Natural killer cell treated with Interleukin-12 subunit alpha and Interleukin-12 subunit beta and Interleukin-15 and Interleukin-18, amount 100 ng/mL, for 72 hours (primary cell): ENCODE results near the gene MT1E. TPM values are rescaled to one million over a fixed set of nuclear protein-coding genes. Genes with fewer than 3 reads are reported as not detected.
"Not testable (repeated sequence)": the region's sequence is repeated elsewhere in the genome, so short reads cannot be mapped to it uniquely, and the experiment has no call there.

Experiments
- ATAC-seq, 2 donors: fragments of 150-1000 bp; cut with Tn5 transposase in 1 of 2; sonication (Bioruptor Pico), chemical (Tn5 transposase) in 1 of 2; 2 replicates each; pipeline ENCODE4 v1.10.0; 2021
- DNase-seq: peaks from one replicate; pipeline ENCODE4 v3.0.0; 2022; ENCODE audit warnings: low spot score
- H3K27ac Mint-ChIP-seq, 2 donors: 1 replicate in 1 of 2; 2 replicates in 1 of 2; pipeline ENCODE4 v1.8.0; 2022; ENCODE audit warnings: mixed read lengths in 2 of 2, mild to moderate bottlenecking in 1 of 2, moderate library complexity in 1 of 2
- H3K27me3 Mint-ChIP-seq, 2 donors: 1 replicate in 1 of 2; 2 replicates in 1 of 2; pipeline ENCODE4 v1.8.0; 2022; ENCODE audit warnings: mixed read lengths in 2 of 2
- H3K36me3 Mint-ChIP-seq: one replicate; pipeline ENCODE4 v1.8.0; 2022; ENCODE audit warnings: mixed read lengths
- H3K4me1 Mint-ChIP-seq, 2 donors: 1 replicate in 1 of 2; 2 replicates in 1 of 2; pipeline ENCODE4 v1.8.0; 2022; ENCODE audit warnings: low read depth in 2 of 2, mixed read lengths in 2 of 2, mild to moderate bottlenecking in 1 of 2
- H3K4me3 Mint-ChIP-seq: one replicate; pipeline ENCODE4 v1.8.0; 2022; ENCODE audit warnings: mixed read lengths
- H3K9me3 Mint-ChIP-seq: 2 replicates; pipeline ENCODE4 v1.8.0; 2022; ENCODE audit warnings: mixed read lengths
- total RNA-seq, 2 donors: library from RNA; stranded (reverse); gene quantifications; one replicate each; pipeline ENCODE4 v1.2.3, GENCODE V29; 2022

MT1E gene
- total RNA-seq, 2 donors from 2014 or later = 58.5 to 148 TPM

- ATAC-seq (no peak), DNase-seq (no peak)
- no peak within 1 kb of the TSS for H3K4me3 Mint-ChIP-seq
- peaks cover 8 to 15% of the 10 kb centered on the region in 2 donors for H3K27me3 Mint-ChIP-seq
- no peaks in the 10 kb centered on the region for H3K4me1 Mint-ChIP-seq
- H3K27ac Mint-ChIP-seq = no peak within 1 kb of the TSS
- no peaks in the 10 kb centered on the region for H3K9me3 Mint-ChIP-seq
- no peaks in the 10 kb centered on the region for H3K36me3 Mint-ChIP-seq
Measured at GRCh38 chr16:56651586-56651985, 26.0 kb downstream of the MT1E start, which contains the start of gene MT1B. Gene MT1B (plus strand): TSS chr16:56651886. CDS start chr16:56651954, 68 bp downstream.

- ATAC-seq (no peak), DNase-seq (no peak)
- Mint-ChIP-seq H3K4me3 (no peak overlapping the region), H3K9me3 (no peaks in the 10 kb centered on the region), H3K4me1 (peaks cover 0 to 3% of the 10 kb centered on the region in 2 donors), H3K36me3 (no peaks in the 10 kb centered on the region), H3K27me3 (peaks cover under 1 to 9% of the 10 kb centered on the region in 2 donors), H3K27ac (no peak overlapping the region)
Measured at GRCh38 chr16:56652600-56652999, 27.0 kb downstream of the MT1E start.

GRCh38 chr16:56653218-56653617, 27.6 kb downstream of the MT1E start:
- Mint-ChIP-seq H3K36me3 (no peaks in the 10 kb centered on the region), H3K4me3 (no peak overlapping the region), H3K27me3 (peaks cover 0 to 9% of the 10 kb centered on the region in 2 donors), H3K27ac (no peak overlapping the region), H3K4me1 (peaks cover 5 to 8% of the 10 kb centered on the region in 2 donors), H3K9me3 (no peaks in the 10 kb centered on the region)
- DNase-seq (no peak), ATAC-seq (no peak)

- Mint-ChIP-seq H3K9me3 (no peaks in the 10 kb centered on the region), H3K4me3 (peak within 1 kb of the TSS; percentile 95), H3K36me3 (no peaks in the 10 kb centered on the region), H3K27ac (peak within 1 kb of the TSS; percentile 74 to 92), H3K4me1 (peaks cover 5 to 18% of the 10 kb centered on the region in 2 donors), H3K27me3 (peaks cover 15 to 16% of the 10 kb centered on the region in 2 donors)
- DNase-seq = peak; percentile 67
- ATAC-seq = peak; percentile 88 to 94
Measured at GRCh38 chr16:56657555-56658326, 32.2 kb downstream of the MT1E start, which contains the start of gene MT1F. Gene MT1F (plus strand): TSS chr16:56657959. CDS start chr16:56658059, 100 bp downstream.

GRCh38 chr16:56658327-56658875, 32.8 kb downstream of the MT1E start:
- Mint-ChIP-seq H3K9me3 (no peaks in the 10 kb centered on the region), H3K4me1 (peaks cover 8 to 21% of the 10 kb centered on the region in 2 donors), H3K27me3 (peaks cover 14 to 21% of the 10 kb centered on the region in 2 donors), H3K36me3 (no peaks in the 10 kb centered on the region), H3K27ac (peak overlapping the region; percentile 74 to 92), H3K4me3 (peak overlapping the region; percentile 95)
- ATAC-seq (no peak), DNase-seq (no peak)

- H3K4me1 Mint-ChIP-seq = peaks cover 11 to 20% of the 10 kb centered on the region in 2 donors
- ATAC-seq = peak in 1 of 2 donors; percentile 41
Measured at GRCh38 chr16:56662357-56663354, 37.1 kb downstream of the MT1E start.

GRCh38 chr16:56664506-56664905, 38.9 kb downstream of the MT1E start:
- H3K36me3 Mint-ChIP-seq = no peaks in the 10 kb centered on the region
- no peak overlapping the region for H3K4me3 Mint-ChIP-seq
- H3K9me3 Mint-ChIP-seq = no peaks in the 10 kb centered on the region
- peaks cover 39 to 59% of the 10 kb centered on the region in 2 donors for H3K27me3 Mint-ChIP-seq
- no peak for DNase-seq
- no peak for ATAC-seq
- H3K27ac Mint-ChIP-seq = no peak overlapping the region
- peaks cover 12 to 23% of the 10 kb centered on the region in 2 donors for H3K4me1 Mint-ChIP-seq

More at GRCh38 chr16:56662357-56663354, 37.1 kb downstream of the MT1E start:
- H3K36me3 Mint-ChIP-seq = no peaks in the 10 kb centered on the region
- peaks cover 27 to 42% of the 10 kb centered on the region in 2 donors for H3K27me3 Mint-ChIP-seq
- no peaks in the 10 kb centered on the region for H3K9me3 Mint-ChIP-seq
- H3K27ac Mint-ChIP-seq = no peak overlapping the region
- H3K4me3 Mint-ChIP-seq = peak overlapping the region; percentile 62
- no peak for DNase-seq

- not testable (repeated sequence) for H3K9me3 Mint-ChIP-seq, DNase-seq, H3K36me3 Mint-ChIP-seq, H3K4me3 Mint-ChIP-seq, ATAC-seq, H3K27ac Mint-ChIP-seq
- H3K4me1 Mint-ChIP-seq = peaks cover 12 to 26% of the 10 kb centered on the region in 2 donors
- peaks cover 43 to 60% of the 10 kb centered on the region in 2 donors for H3K27me3 Mint-ChIP-seq
Measured at GRCh38 chr16:56665286-56666261, 40.0 kb downstream of the MT1E start.

GRCh38 chr16:56667581-56668571, 42.3 kb downstream of the MT1E start, which contains the start of gene MT1G:
Gene MT1G (minus strand): TSS chr16:56668065. CDS start chr16:56667993, 72 bp downstream.
- peak within 1 kb of the TSS; percentile 15 for H3K4me3 Mint-ChIP-seq
- H3K27ac Mint-ChIP-seq = no peak within 1 kb of the TSS
- no peaks in the 10 kb centered on the region for H3K9me3 Mint-ChIP-seq
- no peaks in the 10 kb centered on the region for H3K36me3 Mint-ChIP-seq
- H3K27me3 Mint-ChIP-seq = peaks cover 46 to 60% of the 10 kb centered on the region in 2 donors
- DNase-seq (no peak), ATAC-seq (peak; percentile 77 to 89)
- peaks cover 12 to 20% of the 10 kb centered on the region in 2 donors for H3K4me1 Mint-ChIP-seq

GRCh38 chr16:56669005-56669839, 43.6 kb downstream of the MT1E start, which contains the start of gene MT1H:
Gene MT1H (plus strand): TSS chr16:56669814. CDS start chr16:56669885, 71 bp downstream.
- DNase-seq (no peak), ATAC-seq (peak in 1 of 2 donors; percentile 30)
- Mint-ChIP-seq H3K4me1 (peaks cover 6 to 19% of the 10 kb centered on the region in 2 donors), H3K27me3 (peaks cover 45 to 59% of the 10 kb centered on the region in 2 donors), H3K36me3 (no peaks in the 10 kb centered on the region), H3K9me3 (no peaks in the 10 kb centered on the region), H3K27ac (no peak within 1 kb of the TSS), H3K4me3 (peak within 1 kb of the TSS; percentile 15)
